SK-N-SH (cell line): ENCODE data around the gene COPZ1. TPM values are rescaled to one million over a fixed set of nuclear protein-coding genes. Genes with fewer than 3 reads are reported as not detected.

ENCODE experiments used
- CTCF ChIA-PET: fragments of 300-600, 350-600 bp; formaldehyde crosslinking; extraction: SDS; loops from one replicate; lab custom pipeline; 2021; lab: Yijun Ruan, JAX
- POLR2A ChIA-PET: fragments of 350-600 bp; sonication (Branson Sonifier 250); formaldehyde crosslinking; extraction: SDS; loops from one replicate; lab custom pipeline; 2020; ENCODE audit warnings: antibody characterized with exemption, inconsistent platforms; lab: Yijun Ruan, JAX
- DNase-seq: peaks from one replicate; pipeline ENCODE4 v3.0.0; 2012
- H2AFZ ChIP-seq: fragments of 200-600 bp; sonication (generic); 2 replicates; pipeline ENCODE4 v1.8.1; 2016; ENCODE audit warnings: antibody characterized with exemption, mild to moderate bottlenecking, low read depth
- H3F3A ChIP-seq: fragments of 200-600 bp; sonication (generic); replicated peaks from 2 replicates; pipeline ENCODE3; 2016; ENCODE audit warnings: antibody characterized with exemption, mild to moderate bottlenecking; ENCODE audit not compliant: insufficient read depth
- H3K27ac ChIP-seq, 2 experiments: fragments of 200-500 bp in 1 of 2; fragments of 200-600 bp in 1 of 2; sonication (Bioruptor generic) in 1 of 2; sonication (generic), shearing (Covaris generic) in 1 of 2; 2 replicates each; pipeline versions ENCODE4 v1.5.1 to v1.6.1; 2014 to 2016; ENCODE audit warnings: low read depth in 2 of 2, inconsistent platforms in 1 of 2, low read length in 1 of 2, mild to moderate bottlenecking in 1 of 2, mixed read lengths in 1 of 2
- H3K27me3 ChIP-seq: fragments of 200-600 bp; sonication (generic), shearing (Covaris generic); 2 replicates; pipeline ENCODE4 v1.6.1; 2016; ENCODE audit warnings: mixed run types; ENCODE audit not compliant: insufficient read depth
- H3K36me3 ChIP-seq, 2 experiments: fragments of 200-500 bp in 1 of 2; fragments of 200-600 bp in 1 of 2; sonication (Bioruptor generic) in 1 of 2; sonication (generic) in 1 of 2; replicated peaks in 1 of 2; 2 replicates each; pipeline versions ENCODE3 to v1.5.1; 2014 to 2016; ENCODE audit warnings: low read length in 1 of 2, mild to moderate bottlenecking in 1 of 2; ENCODE audit not compliant: insufficient read depth in 2 of 2, control insufficient read depth in 1 of 2
- H3K4me1 ChIP-seq, 2 experiments: fragments of 200-500 bp in 1 of 2; fragments of 200-600 bp in 1 of 2; sonication (Bioruptor generic) in 1 of 2; sonication (generic), shearing (Covaris generic) in 1 of 2; 2 replicates each; pipeline versions ENCODE4 v1.5.1 to v1.6.1; 2014 to 2016; ENCODE audit warnings: low read depth in 1 of 2, low read length in 1 of 2, mixed run types in 1 of 2; ENCODE audit not compliant: insufficient read depth in 2 of 2, control insufficient read depth in 1 of 2
- H3K4me2 ChIP-seq: fragments of 200-600 bp; sonication (generic), shearing (Covaris generic); 2 replicates; pipeline ENCODE4 v1.6.1; 2017; ENCODE audit warnings: mixed run types
- H3K4me3 ChIP-seq, 2 experiments: fragments of 200-500 bp in 1 of 2; fragments of 200-600 bp in 1 of 2; sonication (Bioruptor generic) in 1 of 2; sonication (generic), shearing (Covaris generic) in 1 of 2; 2 replicates each; pipeline versions ENCODE4 v1.5.1 to v1.8.1; 2014 to 2016; ENCODE audit warnings: low read depth in 2 of 2, inconsistent platforms in 1 of 2, low read length in 1 of 2, mild to moderate bottlenecking in 1 of 2, mixed read lengths in 1 of 2, moderate library complexity in 1 of 2
- H3K79me2 ChIP-seq: fragments of 200-600 bp; sonication (generic); 2 replicates; pipeline ENCODE4 v1.8.1; 2017; ENCODE audit warnings: mild to moderate bottlenecking; ENCODE audit not compliant: insufficient read depth
- H3K9ac ChIP-seq: fragments of 200-600 bp; sonication (generic); 2 replicates; pipeline ENCODE4 v1.6.1; 2017; ENCODE audit warnings: mixed run types
- H3K9me2 ChIP-seq: fragments of 200-600 bp; sonication (generic); 2 replicates; pipeline ENCODE4 v1.6.1; 2017; ENCODE audit warnings: mixed run types
- H3K9me3 ChIP-seq: fragments of 200-600 bp; sonication (generic); 2 replicates; pipeline ENCODE4 v1.6.1; 2017; ENCODE audit warnings: mixed run types, mild to moderate bottlenecking, moderate library complexity
- H4K20me1 ChIP-seq: fragments of 200-600 bp; sonication (generic); 2 replicates; pipeline ENCODE4 v1.6.1; 2017; ENCODE audit warnings: mild to moderate bottlenecking, mixed run types; ENCODE audit not compliant: insufficient read depth
- ELF1 ChIP-seq: IDR thresholded peaks from 2 replicates; pipeline ENCODE4 v1.4.0; 2012
- GABPA ChIP-seq: IDR thresholded peaks from 2 replicates; pipeline ENCODE4 v1.4.0; 2012; ENCODE audit warnings: low read depth, mild to moderate bottlenecking
- GATA2 ChIP-seq: sonication (generic); formaldehyde crosslinking; IDR thresholded peaks from 2 replicates; pipeline ENCODE4 v1.5.0; 2020; ENCODE audit warnings: mild to moderate bottlenecking, missing genetic modification reagents
- IRF3 ChIP-seq: fragments of 150-350 bp; IDR thresholded peaks from 2 replicates; pipeline ENCODE4 v1.6.1; 2016; ENCODE audit warnings: mild to moderate bottlenecking, low read depth, low read length
- MEF2A ChIP-seq: IDR thresholded peaks from 2 replicates; pipeline ENCODE4 v1.4.0; 2012; ENCODE audit warnings: low read depth, borderline replicate concordance
- NFIC ChIP-seq: IDR thresholded peaks from 2 replicates; pipeline ENCODE4 v1.4.0; 2012; ENCODE audit warnings: borderline replicate concordance
- RCOR1 ChIP-seq: fragments of 150-350 bp; IDR thresholded peaks from 2 replicates; pipeline ENCODE4 v1.6.1; 2017; ENCODE audit warnings: antibody characterized with exemption, low read length
- REST ChIP-seq: IDR thresholded peaks from 2 replicates; pipeline ENCODE4 v1.6.1; 2012; ENCODE audit warnings: mild to moderate bottlenecking, low read depth, low read length, moderate library complexity
- RFX5 ChIP-seq: IDR thresholded peaks from 2 replicates; pipeline ENCODE4 v1.6.1; 2012; ENCODE audit warnings: mild to moderate bottlenecking, improper control_type of control experiment, low read length
- RXRA ChIP-seq: IDR thresholded peaks from 2 replicates; pipeline ENCODE4 v1.4.0; 2012; ENCODE audit warnings: low read depth, mild to moderate bottlenecking, borderline replicate concordance
- SMC3 ChIP-seq: IDR thresholded peaks from 2 replicates; pipeline ENCODE4 v1.6.1; 2012; ENCODE audit warnings: low read depth, low read length, improper control_type of control experiment
- TAF1 ChIP-seq: IDR thresholded peaks from 2 replicates; pipeline ENCODE4 v1.6.1; 2012; ENCODE audit warnings: low read depth, mild to moderate bottlenecking, low read length, moderate library complexity, borderline replicate concordance
- TEAD4 ChIP-seq: IDR thresholded peaks from 2 replicates; pipeline ENCODE4 v1.4.0; 2012; ENCODE audit warnings: mild to moderate bottlenecking, borderline replicate concordance; ENCODE audit not compliant: insufficient read depth
- USF1 ChIP-seq: IDR thresholded peaks from 2 replicates; pipeline ENCODE4 v1.4.0; 2012; ENCODE audit warnings: low read depth, borderline replicate concordance
- YY1 ChIP-seq: IDR thresholded peaks from 2 replicates; pipeline ENCODE4 v1.4.0; 2012; ENCODE audit warnings: low read depth, mild to moderate bottlenecking
- WGBS: methylation state at CpG from one replicate; pipeline ENCODE4 v1.1.6; 2017; ENCODE audit warnings: low lambda C conversion rate; 5-methylcytosine and 5-hydroxymethylcytosine counted together
- polyA plus RNA-seq, 3 experiments: library from polyadenylated mRNA; depleted of rRNA; stranded (reverse); fragments of >200 nt; gene quantifications; 2 replicates each; pipeline ENCODE4 v1.2.3, GENCODE V29; 2012

The COPZ1 gene
- polyA plus RNA-seq, 1 of the 3 experiments (the other 2 are of a cell fraction): 111 TPM

GRCh38 chr12:54355104-54355815 lies 30.3 kb downstream of the COPZ1 start:
- Histone ChIP-seq H3K79me2 (no peaks in the 10 kb centered on the region), H3K27me3 (no peaks in the 10 kb centered on the region), H3K4me3 (no peak overlapping the region), H3K9me3 (no peaks in the 10 kb centered on the region), H3K9ac (no peak overlapping the region)
- POLR2A ChIA-PET: no interaction called here
- WGBS: 88% methylated on average over 6 of the region's 6 CpGs
- CTCF ChIA-PET: interaction anchor here (8.6 to 9.2 kb wide), 3 partner anchors 23 to 63 kb away, joined by 86 to 266 read pairs (median 118); partner anchors contain the start of genes COPZ1 and ZNF385A
- no peak for TF ChIP-seq IRF3
- no peak for TF ChIP-seq SMC3
- no peak for TF ChIP-seq REST
- no peak for TF ChIP-seq NFIC
- no peak for TF ChIP-seq MEF2A
- TF ChIP-seq TEAD4: no peak
- TF ChIP-seq RFX5: no peak
- no peak for TF ChIP-seq YY1
- no peak for TF ChIP-seq RXRA
- TF ChIP-seq USF1: no peak
- no peak for TF ChIP-seq GATA2 (CRISPR knock-in tag)
- TF ChIP-seq TAF1: no peak
- no peak for TF ChIP-seq RCOR1
- no peak for TF ChIP-seq ELF1
- no peak for TF ChIP-seq GABPA
- TF ChIP-seq, all 33 proteins: peak for 0
- Histone ChIP-seq H3K36me3 (peaks cover 5 to 12% of the 10 kb centered on the region in 2 experiments), H2AFZ (no peak overlapping the region), H3K4me1 (peaks cover 47 to 67% of the 10 kb centered on the region in 2 experiments), H3K27ac (peak overlapping the region in 1 of 2 experiments; percentile 19; a peak in 1 of 4 replicates), H3K9me2 (no peaks in the 10 kb centered on the region), H3K4me2 (no peak overlapping the region), H4K20me1 (no peaks in the 10 kb centered on the region), H3F3A (peaks cover 6% of the 10 kb centered on the region)
- no peak for DNase-seq
